ENCODE data around the gene NUAK1. TPM values are rescaled to one million over a fixed set of nuclear protein-coding genes. Genes with fewer than 3 reads are reported as not detected.

Gene NUAK1
- total and polyA plus RNA-seq, 2 experiments from 2014 or later = 5.4 to 16.9 TPM

- H3K36me3 Mint-ChIP-seq (ENCODE audit: low read depth) = peaks cover 4% of the 10 kb centered on the region; the same call in 2 of the 3 replicates
- 0 out of 2 replicates have a peak overlapping the region, but pooled peaks have one; percentile 20 for H3K27ac Mint-ChIP-seq
Observed at GRCh38 chr12:106093246-106093645, 45.5 kb downstream of the NUAK1 start.

More at GRCh38 chr12:106093246-106093645, 45.5 kb downstream of the NUAK1 start:
- no peaks in the 10 kb centered on the region for H3K9me2 ChIP-seq (ENCODE audit: insufficient read depth)
- no peak overlapping the region for H3K27ac ChIP-seq (ENCODE audit: low read depth)
- no peak for ATAC-seq
- Mint-ChIP-seq H3K27me3 (ENCODE audit: insufficient read depth, low read depth, poor library complexity) (peaks cover 2% of the 10 kb centered on the region), H3K4me3 (no peak overlapping the region), H3K4me1 (peaks cover 21% of the 10 kb centered on the region), H3K9me3 (no peaks in the 10 kb centered on the region)
- no peak overlapping the region for H2AFZ ChIP-seq
- no peaks in the 10 kb centered on the region for H3K27me3 ChIP-seq (ENCODE audit: insufficient read depth)
- no peak overlapping the region for H3K4me2 ChIP-seq
- no peaks in the 10 kb centered on the region for H3K36me3 ChIP-seq (ENCODE audit: insufficient read depth)
- peaks cover 43% of the 10 kb centered on the region for H3K79me2 ChIP-seq (replicated peaks; ENCODE audit: insufficient read depth)
- no peaks in the 10 kb centered on the region for H3F3A ChIP-seq (replicated peaks; ENCODE audit: low read depth)
- H3K4me1 ChIP-seq (ENCODE audit: insufficient read depth) = peaks cover 15% of the 10 kb centered on the region
- H4K20me1 ChIP-seq (replicated peaks; ENCODE audit: insufficient read depth) = peaks cover 6% of the 10 kb centered on the region; the same call in 1 of the 2 replicates
- no peak for TF ChIP-seq EZH2 (IDR thresholded peaks at IDR 0.05; ENCODE audit: low read depth, unreplicated experiment)
- no peak for TF ChIP-seq STAT1 (IDR thresholded peaks at IDR 0.05; ENCODE audit: unreplicated experiment)
- TF ChIP-seq ZNF462 (CRISPR knock-in tag; IDR thresholded peaks at IDR 0.05) = no peak
- TF ChIP-seq CREB1 (CRISPR knock-in tag; IDR thresholded peaks at IDR 0.05; ENCODE audit: low read depth) = no peak
- no peak for TF ChIP-seq ZNF114 (CRISPR knock-in tag; IDR thresholded peaks at IDR 0.05)
- no peak for TF ChIP-seq EZH2phosphoT487 (IDR thresholded peaks at IDR 0.05; ENCODE audit: unreplicated experiment)
- TF ChIP-seq, protein P1, sequence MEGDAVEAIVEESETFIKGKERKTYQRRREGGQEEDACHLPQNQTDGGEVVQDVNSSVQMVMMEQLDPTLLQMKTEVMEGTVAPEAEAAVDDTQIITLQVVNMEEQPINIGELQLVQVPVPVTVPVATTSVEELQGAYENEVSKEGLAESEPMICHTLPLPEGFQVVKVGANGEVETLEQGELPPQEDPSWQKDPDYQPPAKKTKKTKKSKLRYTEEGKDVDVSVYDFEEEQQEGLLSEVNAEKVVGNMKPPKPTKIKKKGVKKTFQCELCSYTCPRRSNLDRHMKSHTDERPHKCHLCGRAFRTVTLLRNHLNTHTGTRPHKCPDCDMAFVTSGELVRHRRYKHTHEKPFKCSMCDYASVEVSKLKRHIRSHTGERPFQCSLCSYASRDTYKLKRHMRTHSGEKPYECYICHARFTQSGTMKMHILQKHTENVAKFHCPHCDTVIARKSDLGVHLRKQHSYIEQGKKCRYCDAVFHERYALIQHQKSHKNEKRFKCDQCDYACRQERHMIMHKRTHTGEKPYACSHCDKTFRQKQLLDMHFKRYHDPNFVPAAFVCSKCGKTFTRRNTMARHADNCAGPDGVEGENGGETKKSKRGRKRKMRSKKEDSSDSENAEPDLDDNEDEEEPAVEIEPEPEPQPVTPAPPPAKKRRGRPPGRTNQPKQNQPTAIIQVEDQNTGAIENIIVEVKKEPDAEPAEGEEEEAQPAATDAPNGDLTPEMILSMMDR (conservative IDR thresholded peaks at IDR 0.05; ENCODE audit: low read depth in 2 of 2) = no peak
- TF ChIP-seq, protein P2, sequence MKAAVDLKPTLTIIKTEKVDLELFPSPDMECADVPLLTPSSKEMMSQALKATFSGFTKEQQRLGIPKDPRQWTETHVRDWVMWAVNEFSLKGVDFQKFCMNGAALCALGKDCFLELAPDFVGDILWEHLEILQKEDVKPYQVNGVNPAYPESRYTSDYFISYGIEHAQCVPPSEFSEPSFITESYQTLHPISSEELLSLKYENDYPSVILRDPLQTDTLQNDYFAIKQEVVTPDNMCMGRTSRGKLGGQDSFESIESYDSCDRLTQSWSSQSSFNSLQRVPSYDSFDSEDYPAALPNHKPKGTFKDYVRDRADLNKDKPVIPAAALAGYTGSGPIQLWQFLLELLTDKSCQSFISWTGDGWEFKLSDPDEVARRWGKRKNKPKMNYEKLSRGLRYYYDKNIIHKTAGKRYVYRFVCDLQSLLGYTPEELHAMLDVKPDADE (IDR thresholded peaks at IDR 0.05) = no peak
- TF ChIP-seq POLR2AphosphoS5 (IDR thresholded peaks at IDR 0.05; ENCODE audit: low read depth) = no peak
- no peak for TF ChIP-seq NANOG (IDR thresholded peaks at IDR 0.05; ENCODE audit: borderline replicate concordance)
- no peak for TF ChIP-seq ZNF331 (CRISPR knock-in tag; IDR thresholded peaks at IDR 0.05; ENCODE audit: low read depth)
- TF ChIP-seq JUNB (IDR thresholded peaks at IDR 0.05; ENCODE audit: unreplicated experiment) = no peak
- TF ChIP-seq, protein P3, sequence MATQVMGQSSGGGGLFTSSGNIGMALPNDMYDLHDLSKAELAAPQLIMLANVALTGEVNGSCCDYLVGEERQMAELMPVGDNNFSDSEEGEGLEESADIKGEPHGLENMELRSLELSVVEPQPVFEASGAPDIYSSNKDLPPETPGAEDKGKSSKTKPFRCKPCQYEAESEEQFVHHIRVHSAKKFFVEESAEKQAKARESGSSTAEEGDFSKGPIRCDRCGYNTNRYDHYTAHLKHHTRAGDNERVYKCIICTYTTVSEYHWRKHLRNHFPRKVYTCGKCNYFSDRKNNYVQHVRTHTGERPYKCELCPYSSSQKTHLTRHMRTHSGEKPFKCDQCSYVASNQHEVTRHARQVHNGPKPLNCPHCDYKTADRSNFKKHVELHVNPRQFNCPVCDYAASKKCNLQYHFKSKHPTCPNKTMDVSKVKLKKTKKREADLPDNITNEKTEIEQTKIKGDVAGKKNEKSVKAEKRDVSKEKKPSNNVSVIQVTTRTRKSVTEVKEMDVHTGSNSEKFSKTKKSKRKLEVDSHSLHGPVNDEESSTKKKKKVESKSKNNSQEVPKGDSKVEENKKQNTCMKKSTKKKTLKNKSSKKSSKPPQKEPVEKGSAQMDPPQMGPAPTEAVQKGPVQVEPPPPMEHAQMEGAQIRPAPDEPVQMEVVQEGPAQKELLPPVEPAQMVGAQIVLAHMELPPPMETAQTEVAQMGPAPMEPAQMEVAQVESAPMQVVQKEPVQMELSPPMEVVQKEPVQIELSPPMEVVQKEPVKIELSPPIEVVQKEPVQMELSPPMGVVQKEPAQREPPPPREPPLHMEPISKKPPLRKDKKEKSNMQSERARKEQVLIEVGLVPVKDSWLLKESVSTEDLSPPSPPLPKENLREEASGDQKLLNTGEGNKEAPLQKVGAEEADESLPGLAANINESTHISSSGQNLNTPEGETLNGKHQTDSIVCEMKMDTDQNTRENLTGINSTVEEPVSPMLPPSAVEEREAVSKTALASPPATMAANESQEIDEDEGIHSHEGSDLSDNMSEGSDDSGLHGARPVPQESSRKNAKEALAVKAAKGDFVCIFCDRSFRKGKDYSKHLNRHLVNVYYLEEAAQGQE (IDR thresholded peaks at IDR 0.05; ENCODE audit: unreplicated experiment) = no peak
- H3K4me3 ChIP-seq = no peak overlapping the region
- DNase-seq (ENCODE audit: low spot score) = no peak

All from GM23338 (cell line).